GM13977 (cell line): ENCODE data around the gene SMPDL3A.

Source experiments
- DNase-seq: peaks from one replicate; pipeline ENCODE4 v3.0.0; 2012; ENCODE audit warnings: low spot score
- CTCF ChIP-seq: IDR thresholded peaks from 2 replicates; pipeline ENCODE4 v1.5.1; 2012; ENCODE audit warnings: mild to moderate bottlenecking, control low read depth; ENCODE audit not compliant: insufficient read depth; ENCODE audit errors: extremely low read depth, missing control alignments
- in situ Hi-C: fragments of 300-500 bp; cut with MboI; formaldehyde crosslinking; loops from one replicate; pipeline ENCODE4 v1.12.0; 2022; ENCODE audit warnings: low sequenced_read_pairs, low pct_unique_long_range_greater_than_20kb, mixed read lengths, inconsistent platforms; ENCODE audit not compliant: unreplicated experiment

Gene SMPDL3A

GRCh38 chr6:122808121-122808885, 19.2 kb downstream of the SMPDL3A start:
- DNase-seq: no peak
- in situ Hi-C loops: no loop called here
- TF ChIP-seq CTCF: no peak

GRCh38 chr6:122809001-122809400, 19.9 kb downstream of the SMPDL3A start:
- in situ Hi-C loops: no loop called here
- no peak for TF ChIP-seq CTCF
- DNase-seq: no peak

GRCh38 chr6:122809691-122810090, 20.6 kb downstream of the SMPDL3A start:
- DNase-seq: no peak
- in situ Hi-C loops: no loop called here
- TF ChIP-seq CTCF: no peak

GRCh38 chr6:122810189-122810588, 21.1 kb downstream of the SMPDL3A start:
- TF ChIP-seq CTCF: no peak
- in situ Hi-C loops: no loop called here
- DNase-seq: no peak

- no peak for DNase-seq
- TF ChIP-seq CTCF: no peak
- in situ Hi-C loops: no loop called here
Observed at GRCh38 chr6:122817358-122817757, 28.3 kb downstream of the SMPDL3A start.

GRCh38 chr6:122817766-122818165, 28.7 kb downstream of the SMPDL3A start:
- TF ChIP-seq CTCF: no peak
- DNase-seq: no peak
- in situ Hi-C loops: no loop called here
